ENCODE measurements around the gene PLCB4.

Gene PLCB4

DNA sequence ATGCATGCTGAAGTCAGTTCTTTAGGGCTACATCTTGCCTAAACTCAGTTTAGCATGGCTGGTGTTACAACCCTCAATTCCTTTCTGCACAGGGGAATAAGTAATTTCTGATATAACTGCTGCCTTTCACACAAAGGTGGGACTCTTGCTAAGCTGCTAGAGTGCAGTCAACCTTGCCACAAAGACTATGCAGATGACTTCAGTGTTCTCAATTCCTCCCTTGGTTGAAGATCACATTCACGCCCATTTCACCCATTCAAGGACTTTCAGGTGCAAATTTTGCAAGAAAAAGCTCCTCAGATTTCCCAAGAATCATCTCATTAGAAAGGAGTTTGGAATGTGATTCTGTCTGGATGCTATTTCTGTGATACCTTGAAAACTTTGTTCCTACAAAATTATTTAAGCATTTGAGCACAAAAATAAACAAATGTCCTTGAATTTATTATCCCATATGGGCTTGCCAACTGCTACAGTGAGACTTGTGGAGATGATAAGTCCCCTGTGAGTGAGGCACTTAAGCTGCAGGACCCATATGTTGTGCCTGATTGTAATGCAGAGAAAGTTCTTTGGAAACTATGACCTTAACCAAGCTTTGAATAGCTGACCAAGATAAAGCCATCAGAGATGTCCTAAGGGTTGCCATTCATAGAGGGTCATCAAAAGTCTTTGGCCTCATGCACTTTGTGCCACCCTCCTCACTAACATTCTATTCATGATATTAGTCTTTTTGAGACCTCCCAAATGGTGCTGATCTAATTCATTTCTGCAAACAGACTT is 111.8 kb downstream of the PLCB4 start:
- DNase-seq = no peak

- no peak for DNase-seq
Observed at GRCh38 chr20:9185511-9185910, 116.6 kb downstream of the PLCB4 start.

- DNase-seq = no peak
Observed at GRCh38 chr20:9186396-9186795, 117.5 kb downstream of the PLCB4 start.

GRCh38 chr20:9195031-9195430 is 126.1 kb downstream of the PLCB4 start:
- DNase-seq = no peak

DNA sequence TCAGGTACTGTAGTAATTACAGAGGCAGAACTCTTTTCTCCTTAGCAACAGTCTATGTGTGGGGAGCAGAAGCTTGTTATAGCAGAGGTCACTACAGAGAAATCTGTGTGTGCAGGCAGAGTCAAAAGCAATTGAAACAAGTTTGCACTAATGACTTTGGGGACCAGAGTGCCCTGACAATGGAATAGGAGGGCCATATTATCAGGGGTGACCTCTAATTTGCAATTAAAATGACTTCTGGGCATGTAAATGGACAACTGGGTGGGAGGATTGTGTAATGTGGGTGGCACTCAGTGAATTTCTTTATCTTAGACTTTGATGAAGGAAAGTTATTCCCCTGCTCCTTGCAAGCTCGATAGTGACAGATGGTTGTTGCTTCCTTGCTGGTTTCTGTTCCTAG is 127.2 kb downstream of the PLCB4 start:
- no peak for DNase-seq

DNA sequence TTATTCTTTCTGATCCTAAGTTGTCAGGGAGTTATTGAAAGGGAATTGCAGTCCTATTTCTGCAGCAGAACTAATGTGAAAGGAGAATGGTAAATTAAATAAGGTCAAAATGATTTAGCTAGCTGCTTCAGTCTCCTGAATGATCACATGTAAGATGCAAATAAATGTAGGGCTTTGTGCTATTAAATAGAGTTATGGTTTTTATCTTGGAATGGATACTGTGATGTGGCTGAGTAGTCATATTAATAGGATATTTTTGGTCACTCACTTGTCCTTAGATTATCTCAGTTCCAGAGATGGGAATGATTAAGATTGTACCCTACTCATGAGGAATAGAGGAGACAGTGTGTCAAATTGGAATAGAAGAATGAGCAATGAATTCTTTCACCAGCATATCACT is 129.6 kb downstream of the PLCB4 start:
- no peak for DNase-seq

GRCh38 chr20:9200196-9200595 is 131.3 kb downstream of the PLCB4 start:
- DNase-seq = no peak

DNA sequence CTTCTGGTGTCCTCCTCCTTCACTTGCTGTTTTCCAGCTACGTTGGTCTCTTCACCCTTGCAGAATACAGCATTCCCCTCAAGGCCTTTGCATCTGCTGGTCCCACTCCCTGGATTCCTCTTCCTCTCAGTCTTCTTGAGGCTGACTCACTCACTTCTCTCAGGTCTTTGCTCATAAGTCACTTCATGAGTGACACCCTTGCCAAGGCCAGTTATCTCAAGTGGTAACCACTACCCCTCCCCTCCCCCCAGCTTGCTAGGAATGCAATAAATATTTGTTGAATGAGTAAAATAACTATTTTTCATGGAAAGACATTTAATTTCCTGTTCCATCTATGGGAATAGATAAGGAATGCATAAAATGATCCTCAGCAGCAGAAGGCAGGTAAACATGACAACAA is 131.7 kb downstream of the PLCB4 start:
- no peak for DNase-seq

GRCh38 chr20:9202420-9203080 is 133.7 kb downstream of the PLCB4 start:
- no peak for DNase-seq

DNA sequence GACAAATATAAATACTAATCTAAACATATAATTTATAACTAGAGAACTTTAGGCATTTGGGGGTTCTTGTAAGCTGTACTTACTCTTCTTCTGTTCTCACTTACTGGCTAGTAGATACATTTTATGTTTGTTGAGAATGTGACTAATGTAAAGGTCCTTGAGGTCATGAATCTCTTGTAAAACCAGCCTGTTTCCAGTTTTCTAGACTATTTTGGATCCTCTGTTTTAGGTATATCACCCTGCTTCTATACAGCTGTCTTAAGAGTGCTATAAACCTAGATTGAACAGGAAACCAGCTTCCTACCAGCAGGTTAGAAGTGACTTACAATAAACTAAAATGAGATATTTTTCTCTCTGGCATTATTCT is 134.2 kb downstream of the PLCB4 start:
- DNase-seq = no peak

- DNase-seq = no peak
Observed at GRCh38 chr20:9204979-9205378, 136.1 kb downstream of the PLCB4 start.

- DNase-seq = no peak
Observed at GRCh38 chr20:9206486-9206885, 137.6 kb downstream of the PLCB4 start.

GRCh38 chr20:9207253-9207652 is 138.4 kb downstream of the PLCB4 start:
- DNase-seq = no peak

DNA sequence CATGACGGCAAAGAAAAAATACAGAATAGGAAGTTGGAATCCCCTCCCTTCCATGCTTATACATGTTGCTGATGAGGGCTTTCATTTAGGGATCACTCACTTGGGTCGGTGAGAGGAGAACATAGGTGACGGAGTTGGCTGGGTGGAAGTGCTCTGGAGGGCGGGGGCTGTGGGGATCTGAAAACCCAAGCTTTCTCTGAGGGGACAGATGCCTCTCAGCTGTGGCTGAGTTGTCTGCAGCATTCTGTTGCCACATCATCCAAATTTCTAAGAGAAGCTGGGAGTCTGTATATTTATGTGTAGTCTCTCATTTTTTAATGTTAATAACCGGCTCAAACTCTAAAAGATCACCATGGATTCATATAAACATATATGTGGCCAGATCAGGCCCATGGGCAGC is 141.5 kb downstream of the PLCB4 start:
- DNase-seq = no peak

GRCh38 chr20:9211016-9211760 is 142.3 kb downstream of the PLCB4 start:
- DNase-seq = no peak

GRCh38 chr20:9212735-9213134 is 143.8 kb downstream of the PLCB4 start:
- no peak for DNase-seq

GRCh38 chr20:9214685-9215084 is 145.8 kb downstream of the PLCB4 start:
- no peak for DNase-seq

DNA sequence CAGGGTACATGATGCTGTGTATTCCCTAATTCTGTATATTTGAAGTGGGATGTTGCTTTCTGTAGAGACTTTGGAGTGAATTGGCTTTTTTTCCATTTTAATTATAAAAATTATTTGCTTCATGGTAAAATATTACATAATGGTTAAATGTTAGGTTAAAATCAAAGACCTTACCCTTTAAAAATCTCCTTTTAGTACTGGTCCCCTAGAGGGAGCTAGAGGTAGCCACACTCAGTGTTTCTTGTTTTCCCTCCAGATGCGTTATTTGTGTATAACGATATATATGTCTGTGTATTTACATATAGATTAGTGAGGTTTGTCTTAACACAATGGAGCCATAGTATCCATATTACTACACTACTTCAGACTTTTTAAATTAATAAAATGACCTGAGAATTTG is 146.7 kb downstream of the PLCB4 start:
- no peak for DNase-seq

GRCh38 chr20:9218531-9218961 is 149.7 kb downstream of the PLCB4 start:
- no peak for DNase-seq

- DNase-seq = no peak
Observed at GRCh38 chr20:9220874-9221547, 152.1 kb downstream of the PLCB4 start.

GRCh38 chr20:9223296-9223695 is 154.4 kb downstream of the PLCB4 start:
- no peak for DNase-seq

- DNase-seq = no peak
Observed at GRCh38 chr20:9225879-9226278, 157.0 kb downstream of the PLCB4 start.

DNA sequence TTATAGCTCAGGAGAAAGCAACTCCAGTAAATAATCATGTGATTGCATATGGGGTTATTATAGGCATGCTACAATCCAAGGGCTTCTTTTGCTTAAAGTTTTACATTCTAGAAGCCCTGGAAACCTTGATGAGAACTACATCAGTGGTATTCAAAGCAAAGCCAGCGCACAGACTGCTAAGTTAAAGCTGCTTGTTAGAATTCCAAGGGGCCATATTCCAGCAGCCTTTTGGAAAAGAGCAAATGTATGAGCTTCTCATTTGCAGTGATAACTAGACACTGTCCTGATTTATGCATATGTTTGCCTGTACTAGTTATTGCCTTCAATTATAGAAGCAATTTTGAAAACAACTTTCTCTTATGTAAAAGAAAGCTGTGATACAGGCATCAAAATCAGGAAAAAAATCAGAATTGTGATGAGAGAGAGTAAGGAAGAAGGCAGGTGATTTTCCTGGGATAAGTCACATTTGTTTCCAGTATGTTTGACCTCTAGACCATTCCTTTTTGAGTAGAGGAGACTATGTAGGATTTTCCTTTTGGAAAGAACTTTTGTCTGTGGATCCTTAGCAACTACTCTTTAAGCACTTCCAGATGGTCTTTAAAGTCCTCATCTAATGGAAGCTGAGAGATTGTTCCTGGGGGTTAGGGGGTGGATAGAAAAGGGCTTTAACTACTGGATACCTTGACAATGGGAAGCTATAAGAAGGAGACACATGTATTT is 159.2 kb downstream of the PLCB4 start:
- no peak for DNase-seq

All from stimulated activated CD8-positive, alpha-beta memory T cell treated with anti-CD3 and anti-CD28 coated beads, Interleukin-4, amount 100 ng/mL, for 48 hours (primary cell).